Measurements from ENCODE around the gene ZNF569.
A peak's percentile ranks its signal among the peaks of the same experiment; 100 is the strongest.
"Not testable (repeated sequence)": the region's sequence is repeated elsewhere in the genome, so short reads cannot be mapped to it uniquely, and the experiment has no call there.

The ZNF569 gene

DNA sequence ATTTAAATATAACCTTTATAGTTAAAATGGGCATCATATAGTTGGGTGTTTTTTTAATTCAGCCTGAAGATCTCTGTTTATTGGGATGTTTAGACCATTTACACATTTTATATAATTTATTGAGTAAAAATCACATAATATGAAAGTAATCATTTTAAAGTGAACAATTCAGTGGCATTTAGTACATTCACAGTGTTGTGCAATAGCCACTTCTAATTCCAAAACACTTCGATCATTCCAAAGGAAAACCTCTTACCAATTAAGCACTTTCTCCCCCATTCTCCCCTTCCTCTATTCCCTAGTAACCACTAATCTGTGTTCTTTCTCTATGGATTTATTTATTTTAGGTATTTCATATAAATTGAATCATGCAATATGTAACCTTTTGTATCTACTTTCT lies 66.2 kb downstream of the ZNF569 start:
- no peak for DNase-seq (ENCODE audit: low spot score)

DNA sequence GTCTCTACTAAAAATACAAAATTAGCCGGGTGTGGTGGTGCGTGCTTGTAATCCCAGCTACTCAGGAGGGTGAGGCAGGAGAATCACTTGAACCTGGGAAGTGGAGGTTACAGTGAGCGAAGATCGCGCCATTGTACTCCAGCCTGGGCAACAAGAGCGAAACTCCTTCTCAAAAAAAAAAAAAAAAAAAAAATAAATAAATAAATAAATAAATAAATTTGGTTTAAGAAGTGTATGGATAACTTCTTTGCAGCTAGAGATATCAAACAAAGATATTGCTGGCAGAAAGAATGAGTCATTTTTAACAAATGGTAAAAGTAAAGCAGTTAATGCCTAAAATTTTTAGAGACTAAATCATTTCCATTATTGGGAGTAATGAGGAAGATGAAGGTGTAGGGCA lies 75.8 kb downstream of the ZNF569 start:
- not testable (repeated sequence) for DNase-seq (ENCODE audit: low spot score)

DNA sequence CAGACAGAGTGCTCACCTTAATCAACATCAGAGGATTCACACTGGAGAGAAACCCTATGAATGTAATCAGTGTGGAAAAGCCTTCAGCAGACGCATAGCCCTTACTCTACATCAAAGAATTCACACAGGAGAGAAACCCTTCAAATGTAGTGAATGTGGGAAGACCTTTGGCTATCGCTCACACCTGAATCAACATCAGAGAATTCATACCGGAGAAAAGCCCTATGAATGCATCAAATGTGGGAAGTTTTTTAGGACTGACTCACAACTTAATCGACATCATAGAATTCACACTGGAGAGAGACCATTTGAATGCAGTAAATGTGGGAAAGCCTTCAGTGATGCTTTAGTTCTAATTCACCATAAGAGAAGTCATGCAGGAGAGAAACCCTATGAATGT lies 78.0 kb downstream of the ZNF569 start:
- DNase-seq (ENCODE audit: low spot score): no peak

DNA sequence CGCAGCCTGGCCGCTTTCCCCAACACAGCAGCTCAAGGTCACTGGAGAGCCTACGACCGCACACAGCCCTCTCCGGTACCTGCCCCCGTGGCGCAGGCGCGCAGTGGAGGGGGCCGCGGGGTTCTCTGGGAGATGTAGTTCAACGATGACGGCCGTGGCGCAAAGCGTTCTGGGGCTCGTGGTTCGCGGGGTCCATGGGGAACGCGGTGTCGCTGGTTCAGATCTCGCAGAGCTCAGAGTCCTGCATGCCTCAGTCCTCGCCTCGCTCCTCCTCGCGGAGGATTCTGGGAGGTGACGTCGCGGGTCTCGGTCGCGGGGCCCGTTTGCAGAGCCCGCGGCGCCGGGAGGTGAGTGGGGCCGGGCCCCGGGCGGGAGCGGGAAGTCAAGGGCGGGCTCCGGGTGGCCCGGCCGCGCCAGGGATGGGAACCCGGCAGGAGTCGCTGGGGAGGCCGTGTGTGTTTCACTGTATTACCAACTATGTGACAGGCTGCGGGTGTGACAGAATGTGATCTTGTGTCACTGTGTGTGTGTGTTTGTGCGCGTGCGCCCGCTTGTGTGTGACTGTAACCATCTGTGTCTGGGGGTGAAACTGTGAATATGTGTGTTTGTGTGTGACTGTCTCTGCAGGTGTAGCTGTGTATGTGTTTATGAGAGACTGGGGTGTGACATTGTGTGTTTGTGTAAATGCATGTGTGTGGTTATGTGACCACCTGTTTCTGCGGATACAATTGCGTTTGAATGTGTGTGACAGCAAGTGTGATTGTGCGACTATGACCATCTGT lies 96.2 kb downstream of the ZNF569 start, which contains the start of gene ZNF527:
ZNF527 (plus strand) TSS at position 220 of the 782 bp plus-strand sequence. CDS start 3,100 bp downstream, outside the sequence.
- DNase-seq (ENCODE audit: low spot score): peak; percentile 98

DNA sequence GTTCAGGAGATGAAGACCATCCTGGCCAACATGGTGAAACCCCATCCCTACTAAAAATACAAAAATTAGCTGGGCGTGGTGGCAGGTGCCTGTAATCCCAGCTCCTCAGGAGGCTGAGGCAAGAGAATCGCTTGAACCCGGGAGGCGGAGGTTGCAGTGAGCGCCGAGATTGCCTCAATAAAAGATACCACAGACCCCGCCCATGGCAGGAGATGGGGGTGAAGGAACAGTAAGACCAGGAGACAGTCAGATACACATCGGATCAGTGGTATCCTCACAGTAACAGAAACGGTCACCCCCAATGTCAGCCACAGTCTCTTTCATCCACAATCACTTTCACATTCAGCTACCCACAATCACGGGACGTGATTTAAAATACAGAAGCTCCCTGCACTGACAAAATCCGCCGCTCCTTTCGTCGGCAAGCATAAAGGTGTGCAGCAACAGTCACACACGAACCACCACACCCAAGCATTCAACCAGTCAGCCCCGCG lies 96.8 kb downstream of the ZNF569 start:
- DNase-seq (ENCODE audit: low spot score): not testable (repeated sequence)

DNA sequence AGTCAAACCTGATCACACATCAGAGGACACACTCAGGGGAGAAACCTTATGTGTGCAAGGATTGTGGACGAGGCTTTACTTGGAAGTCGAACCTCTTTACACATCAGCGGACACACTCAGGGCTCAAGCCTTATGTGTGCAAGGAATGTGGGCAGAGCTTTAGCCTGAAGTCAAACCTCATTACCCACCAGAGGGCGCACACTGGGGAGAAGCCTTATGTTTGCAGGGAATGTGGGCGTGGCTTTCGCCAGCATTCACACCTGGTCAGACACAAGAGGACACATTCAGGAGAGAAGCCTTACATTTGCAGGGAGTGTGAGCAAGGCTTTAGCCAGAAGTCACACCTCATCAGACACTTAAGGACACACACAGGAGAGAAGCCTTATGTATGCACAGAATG lies 104.5 kb downstream of the ZNF569 start:
- no peak for DNase-seq (ENCODE audit: low spot score)

DNA sequence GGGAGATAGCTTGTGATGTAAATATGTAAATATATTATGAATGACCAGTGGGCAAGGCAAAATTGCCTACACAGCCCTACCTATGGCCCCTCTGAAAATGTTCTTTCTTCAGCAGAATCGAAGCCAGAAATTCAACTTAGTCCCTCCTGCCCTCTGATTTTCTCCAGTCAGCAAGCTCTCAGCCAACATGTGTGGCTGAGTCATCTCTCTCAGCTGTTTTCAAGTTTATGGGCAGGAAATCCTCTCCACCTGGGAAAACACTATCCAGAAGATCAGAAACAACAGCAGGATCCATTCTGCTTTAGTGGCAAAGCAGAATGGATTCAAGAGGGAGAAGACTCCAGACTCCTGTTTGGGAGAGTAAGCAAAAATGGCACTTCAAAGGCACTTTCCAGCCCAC lies 105.2 kb downstream of the ZNF569 start:
- peak; percentile 9 for DNase-seq (ENCODE audit: low spot score)

Data from AG08395 (cell line).